Articular chondrocyte of knee joint (primary cell): Measurements from ENCODE around the gene COL10A1. TPM values are rescaled to one million over a fixed set of nuclear protein-coding genes. Genes with fewer than 3 reads are reported as not detected.

Experiments used
- total RNA-seq: library from RNA; depleted of rRNA; stranded (reverse); fragments of >200 nt; gene quantifications from 2 replicates; pipeline ENCODE4 v1.2.3, GENCODE V29; 2012

COL10A1 gene
- under 0.01 TPM in 2 replicates for total RNA-seq

GRCh38 chr6:116126032-116126431 lies at the start of gene COL10A1:
COL10A1 (minus strand) TSS chr6:116126132; CDS start chr6:116125492, 640 bp downstream.

GRCh38 chr6:116100419-116101301 lies 25.3 kb downstream of the COL10A1 start, which contains the start of gene NT5DC1:
NT5DC1 (plus strand) TSS chr6:116100853; CDS start chr6:116100931, 78 bp downstream.

Other genes with a start within 250 kb of the COL10A1 start
- 1.0 and 1.6 TPM in 2 replicates for gene FRK, start 65.2 kb downstream of the COL10A1 start, total RNA-seq
- gene NT5DC1, start 25.3 kb downstream of the COL10A1 start, total RNA-seq = 7.3 and 11.7 TPM in 2 replicates
- gene TSPYL4, start 127.9 kb upstream of the COL10A1 start, total RNA-seq = 17.5 and 22.3 TPM in 2 replicates
- gene TSPYL1, start 153.8 kb upstream of the COL10A1 start, total RNA-seq = 91.6 and 126 TPM in 2 replicates
- gene DSE, start 244.8 kb upstream of the COL10A1 start, total RNA-seq = 167 and 173 TPM in 2 replicates